GM23338 (cell line): ENCODE results near the gene CCDC146.

Experiments
- CREB1 ChIP-seq: fragments of 250-450 bp; sonication (Bioruptor Pico); IDR thresholded peaks from 2 replicates; pipeline ENCODE4 v1.5.0; 2020; ENCODE audit warnings: low read depth, mild to moderate bottlenecking, moderate library complexity
- EZH2 ChIP-seq: fragments of 200-600 bp; sonication (generic); IDR thresholded peaks from one replicate; pipeline ENCODE4 v1.8.0; 2017; ENCODE audit warnings: antibody characterized with exemption, mild to moderate bottlenecking, low read depth; ENCODE audit not compliant: unreplicated experiment
- EZH2phosphoT487 ChIP-seq: fragments of 200-600 bp; sonication (generic); IDR thresholded peaks from one replicate; pipeline ENCODE4 v1.8.1; 2018; ENCODE audit warnings: antibody characterized with exemption; ENCODE audit not compliant: unreplicated experiment
- POLR2AphosphoS5 ChIP-seq: IDR thresholded peaks from 2 replicates; pipeline ENCODE4 v1.6.1; 2016; ENCODE audit warnings: antibody characterized with exemption, low read depth
- ZNF114 ChIP-seq: fragments of 250-450 bp; sonication (Bioruptor Pico); IDR thresholded peaks from 2 replicates; pipeline ENCODE4 v1.5.0; 2020; ENCODE audit warnings: mild to moderate bottlenecking, moderate library complexity
- TF ChIP-seq, protein P1 (sequence below), 2 experiments: fragments of 200-600 bp in 1 of 2; sonication (generic) in 1 of 2; conservative IDR thresholded peaks; 2 replicates each; pipeline versions ENCODE4 v1.5.1 to v1.6.1; 2016 to 2017; ENCODE audit warnings: antibody characterized with exemption in 2 of 2, low read depth in 2 of 2, mild to moderate bottlenecking in 2 of 2, moderate library complexity in 1 of 2
- TF ChIP-seq, protein P2 (sequence below): IDR thresholded peaks from one replicate; pipeline ENCODE4 v1.6.1; 2018; ENCODE audit warnings: antibody characterized with exemption; ENCODE audit not compliant: unreplicated experiment

DNA sequence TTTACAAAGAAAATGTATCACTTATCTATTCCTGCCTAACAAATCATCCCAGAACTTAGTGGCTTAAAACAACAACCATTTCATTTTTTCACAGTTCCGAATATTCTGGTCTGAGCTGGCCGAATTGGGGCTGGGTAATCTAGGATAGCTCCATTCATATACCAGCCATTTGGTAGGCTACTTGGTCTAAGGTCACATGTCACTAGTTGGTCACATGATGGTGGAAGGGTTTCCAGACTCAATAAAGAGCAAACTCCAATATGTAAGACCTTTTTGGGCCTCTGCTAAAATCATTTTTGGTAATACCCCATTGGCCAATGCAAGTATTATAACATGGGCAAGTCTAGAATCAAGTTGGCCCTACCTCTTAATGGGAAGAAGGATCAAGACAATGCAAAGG lies 132.5 kb downstream of the CCDC146 start:
- TF ChIP-seq, protein P1, sequence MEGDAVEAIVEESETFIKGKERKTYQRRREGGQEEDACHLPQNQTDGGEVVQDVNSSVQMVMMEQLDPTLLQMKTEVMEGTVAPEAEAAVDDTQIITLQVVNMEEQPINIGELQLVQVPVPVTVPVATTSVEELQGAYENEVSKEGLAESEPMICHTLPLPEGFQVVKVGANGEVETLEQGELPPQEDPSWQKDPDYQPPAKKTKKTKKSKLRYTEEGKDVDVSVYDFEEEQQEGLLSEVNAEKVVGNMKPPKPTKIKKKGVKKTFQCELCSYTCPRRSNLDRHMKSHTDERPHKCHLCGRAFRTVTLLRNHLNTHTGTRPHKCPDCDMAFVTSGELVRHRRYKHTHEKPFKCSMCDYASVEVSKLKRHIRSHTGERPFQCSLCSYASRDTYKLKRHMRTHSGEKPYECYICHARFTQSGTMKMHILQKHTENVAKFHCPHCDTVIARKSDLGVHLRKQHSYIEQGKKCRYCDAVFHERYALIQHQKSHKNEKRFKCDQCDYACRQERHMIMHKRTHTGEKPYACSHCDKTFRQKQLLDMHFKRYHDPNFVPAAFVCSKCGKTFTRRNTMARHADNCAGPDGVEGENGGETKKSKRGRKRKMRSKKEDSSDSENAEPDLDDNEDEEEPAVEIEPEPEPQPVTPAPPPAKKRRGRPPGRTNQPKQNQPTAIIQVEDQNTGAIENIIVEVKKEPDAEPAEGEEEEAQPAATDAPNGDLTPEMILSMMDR (conservative IDR thresholded peaks at IDR 0.05; ENCODE audit: low read depth in 2 of 2): no peak
- TF ChIP-seq, protein P2, sequence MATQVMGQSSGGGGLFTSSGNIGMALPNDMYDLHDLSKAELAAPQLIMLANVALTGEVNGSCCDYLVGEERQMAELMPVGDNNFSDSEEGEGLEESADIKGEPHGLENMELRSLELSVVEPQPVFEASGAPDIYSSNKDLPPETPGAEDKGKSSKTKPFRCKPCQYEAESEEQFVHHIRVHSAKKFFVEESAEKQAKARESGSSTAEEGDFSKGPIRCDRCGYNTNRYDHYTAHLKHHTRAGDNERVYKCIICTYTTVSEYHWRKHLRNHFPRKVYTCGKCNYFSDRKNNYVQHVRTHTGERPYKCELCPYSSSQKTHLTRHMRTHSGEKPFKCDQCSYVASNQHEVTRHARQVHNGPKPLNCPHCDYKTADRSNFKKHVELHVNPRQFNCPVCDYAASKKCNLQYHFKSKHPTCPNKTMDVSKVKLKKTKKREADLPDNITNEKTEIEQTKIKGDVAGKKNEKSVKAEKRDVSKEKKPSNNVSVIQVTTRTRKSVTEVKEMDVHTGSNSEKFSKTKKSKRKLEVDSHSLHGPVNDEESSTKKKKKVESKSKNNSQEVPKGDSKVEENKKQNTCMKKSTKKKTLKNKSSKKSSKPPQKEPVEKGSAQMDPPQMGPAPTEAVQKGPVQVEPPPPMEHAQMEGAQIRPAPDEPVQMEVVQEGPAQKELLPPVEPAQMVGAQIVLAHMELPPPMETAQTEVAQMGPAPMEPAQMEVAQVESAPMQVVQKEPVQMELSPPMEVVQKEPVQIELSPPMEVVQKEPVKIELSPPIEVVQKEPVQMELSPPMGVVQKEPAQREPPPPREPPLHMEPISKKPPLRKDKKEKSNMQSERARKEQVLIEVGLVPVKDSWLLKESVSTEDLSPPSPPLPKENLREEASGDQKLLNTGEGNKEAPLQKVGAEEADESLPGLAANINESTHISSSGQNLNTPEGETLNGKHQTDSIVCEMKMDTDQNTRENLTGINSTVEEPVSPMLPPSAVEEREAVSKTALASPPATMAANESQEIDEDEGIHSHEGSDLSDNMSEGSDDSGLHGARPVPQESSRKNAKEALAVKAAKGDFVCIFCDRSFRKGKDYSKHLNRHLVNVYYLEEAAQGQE: no peak
- no peak for TF ChIP-seq POLR2AphosphoS5
- TF ChIP-seq CREB1 (CRISPR knock-in tag): no peak
- no peak for TF ChIP-seq EZH2
- TF ChIP-seq EZH2phosphoT487: no peak
- no peak for TF ChIP-seq ZNF114 (CRISPR knock-in tag)
